ENCODE results near the gene FLNB.

- TF ChIP-seq CTCF (IDR thresholded peaks at IDR 0.05) (no peak), POLR2AphosphoS5 (IDR thresholded peaks at IDR 0.05) (no peak), POLR2A (IDR thresholded peaks at IDR 0.05) (no peak)
These were observed 70.4 kb downstream of the FLNB start for GRCh38 chr3:58078610-58079009.
